GM21786 (cell line): ENCODE data around the gene NEGR1.
A peak's percentile ranks its signal among the peaks of the same experiment; 100 is the strongest.

Experiments
- ATAC-seq: cut with Tn5 transposase; IDR thresholded peaks from one replicate; pipeline ENCODE4 v1.9.1; 2021; ENCODE audit not compliant: unreplicated experiment

Gene NEGR1

DNA sequence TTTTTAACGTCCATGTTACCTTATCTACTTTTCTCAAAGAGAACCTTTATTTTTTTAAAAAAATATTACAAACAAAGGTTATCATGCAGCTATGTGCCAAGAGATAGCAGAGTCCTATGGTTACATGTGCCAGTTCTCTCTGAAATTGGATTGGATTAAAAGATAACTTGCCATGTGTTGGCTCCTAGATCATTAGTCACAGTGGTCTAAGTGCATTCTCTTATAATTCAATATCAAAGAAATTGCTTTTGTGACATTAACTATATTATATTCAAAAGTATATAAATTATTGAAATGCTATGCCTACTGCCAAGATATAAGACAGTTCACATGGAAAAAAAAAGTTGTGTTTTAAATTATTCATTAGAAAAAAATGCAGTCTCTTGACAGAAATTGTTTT, 494.2 kb downstream of the NEGR1 start:
- no peak for ATAC-seq

DNA sequence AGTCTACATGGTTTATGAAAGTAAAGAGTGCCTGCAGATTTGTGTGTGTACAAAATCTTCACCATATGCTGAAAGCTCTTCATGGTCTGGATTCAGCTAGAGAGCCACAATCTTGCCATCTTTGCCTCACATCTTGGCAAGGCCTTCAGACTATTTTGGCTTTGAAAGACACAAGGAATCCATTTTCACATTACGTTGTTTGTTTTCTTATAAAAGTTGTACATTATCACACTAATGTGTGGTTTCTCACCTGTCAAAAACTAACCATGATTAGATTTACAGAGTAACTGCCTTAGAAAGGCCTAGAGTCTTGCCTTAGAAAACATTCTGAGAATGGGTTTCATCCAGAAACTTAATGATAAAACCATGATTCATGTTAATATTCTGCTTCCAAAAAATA, 494.6 kb downstream of the NEGR1 start:
- ATAC-seq: no peak

DNA sequence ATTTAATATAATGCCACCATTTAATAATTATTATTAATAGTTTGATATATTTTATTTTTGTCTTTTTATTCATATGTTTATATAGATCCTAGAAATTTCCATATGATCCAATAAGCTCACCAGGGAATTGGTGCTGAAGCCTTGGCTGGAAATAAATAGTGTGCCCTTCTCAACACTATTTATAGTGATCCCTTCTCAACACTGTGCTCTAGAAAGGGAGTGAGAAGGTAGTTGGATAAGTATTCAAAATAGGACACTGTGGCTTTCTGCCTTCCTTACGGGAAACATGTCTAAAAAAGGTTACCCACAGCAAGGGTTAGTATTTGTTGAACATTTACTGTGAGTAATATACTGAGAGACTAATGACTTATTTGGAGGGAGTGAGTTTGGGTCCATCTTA, 496.1 kb downstream of the NEGR1 start:
- no peak for ATAC-seq

DNA sequence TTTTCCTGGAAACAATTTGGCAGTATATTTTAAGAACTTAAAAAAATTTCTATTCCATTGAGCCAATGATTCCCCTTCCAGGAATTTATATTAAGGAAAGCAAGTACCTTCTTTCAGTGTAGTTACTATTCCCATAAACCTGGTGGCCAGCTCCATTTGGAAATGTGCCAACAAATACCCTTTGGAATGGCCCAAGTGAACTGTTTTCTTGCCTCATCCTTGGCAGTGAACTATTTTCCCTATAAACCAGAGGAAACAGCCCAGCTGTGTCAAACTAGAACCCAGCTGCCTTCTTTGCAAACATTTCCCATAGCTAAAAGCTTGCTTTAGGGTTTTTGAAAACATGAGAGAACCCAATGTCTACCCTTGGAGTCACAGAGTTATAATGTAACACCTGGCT, 496.9 kb downstream of the NEGR1 start:
- ATAC-seq: no peak

DNA sequence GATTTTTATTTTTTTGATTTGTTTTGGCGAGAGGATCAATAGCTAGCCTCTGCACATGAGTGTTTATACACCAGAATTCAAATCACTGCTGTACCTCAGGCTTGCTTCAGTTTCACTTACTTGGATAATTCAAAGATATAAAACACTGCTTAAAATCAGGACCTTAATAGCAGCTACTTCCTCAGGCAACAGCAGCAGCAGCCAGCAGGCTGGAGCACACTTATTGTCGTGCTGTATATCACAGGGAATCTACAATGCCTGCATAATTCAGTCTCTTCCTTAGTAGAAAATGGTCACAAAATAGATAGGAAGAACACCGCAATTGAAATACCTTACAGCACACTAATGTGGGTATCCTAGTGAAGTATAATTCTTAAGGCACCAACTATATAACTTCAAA, 497.3 kb downstream of the NEGR1 start:
- no peak for ATAC-seq

DNA sequence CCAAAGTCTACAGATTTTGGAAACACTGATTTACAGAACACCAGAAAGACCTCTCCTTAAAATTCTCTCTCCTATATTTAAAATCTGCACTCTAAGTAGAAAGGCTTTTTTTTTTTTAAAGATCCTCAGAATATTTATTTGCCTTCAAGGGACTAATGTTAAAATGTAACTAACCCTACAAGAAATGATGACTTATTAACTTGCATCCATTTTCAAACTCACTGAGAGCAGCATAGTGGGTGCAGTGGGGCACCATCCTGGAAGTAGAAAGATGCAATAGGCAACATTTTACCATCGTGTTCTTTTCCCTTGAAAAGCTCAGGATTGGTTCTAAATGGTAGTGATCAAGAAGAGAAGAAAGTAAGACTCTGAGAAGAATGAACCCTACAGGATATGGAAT, 498.1 kb downstream of the NEGR1 start:
- no peak for ATAC-seq

DNA sequence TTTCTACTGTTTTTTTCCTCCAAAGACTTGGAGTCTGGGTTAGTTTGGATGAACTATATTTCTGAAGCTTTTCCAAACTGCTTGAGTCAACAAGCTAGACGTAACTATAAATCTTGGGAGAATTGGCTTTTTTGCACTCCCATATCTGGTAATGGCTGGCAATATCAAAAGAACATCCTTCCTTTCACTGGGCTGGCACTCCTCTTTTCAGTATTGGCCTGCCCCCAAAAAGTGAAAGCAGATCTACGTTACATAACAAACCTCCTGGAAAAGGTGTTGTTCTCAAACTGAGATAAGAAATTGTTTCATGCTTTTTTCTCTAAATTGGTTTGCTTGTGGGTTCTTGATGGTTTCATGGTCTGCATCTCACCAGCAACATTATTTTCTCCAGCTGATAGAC, 499.3 kb downstream of the NEGR1 start:
- no peak for ATAC-seq

DNA sequence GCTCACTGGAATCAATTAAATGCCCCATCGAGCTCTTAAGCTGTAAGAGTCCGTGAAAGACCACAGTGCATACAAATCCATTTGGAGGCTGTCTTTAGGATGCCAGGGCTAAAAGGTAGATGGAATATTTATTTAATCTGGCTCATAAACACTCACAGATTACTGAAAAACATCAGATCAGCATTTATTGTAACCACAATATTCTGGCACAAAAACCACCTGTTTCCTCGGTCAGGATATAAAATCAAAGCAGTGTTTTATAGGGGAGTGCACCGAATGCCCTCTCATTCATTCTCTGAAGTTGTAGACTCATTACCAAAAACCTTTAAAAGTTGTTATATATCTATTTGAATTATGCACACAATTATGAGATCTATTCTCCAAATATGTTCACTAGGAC, 500.9 kb downstream of the NEGR1 start:
- ATAC-seq: no peak

DNA sequence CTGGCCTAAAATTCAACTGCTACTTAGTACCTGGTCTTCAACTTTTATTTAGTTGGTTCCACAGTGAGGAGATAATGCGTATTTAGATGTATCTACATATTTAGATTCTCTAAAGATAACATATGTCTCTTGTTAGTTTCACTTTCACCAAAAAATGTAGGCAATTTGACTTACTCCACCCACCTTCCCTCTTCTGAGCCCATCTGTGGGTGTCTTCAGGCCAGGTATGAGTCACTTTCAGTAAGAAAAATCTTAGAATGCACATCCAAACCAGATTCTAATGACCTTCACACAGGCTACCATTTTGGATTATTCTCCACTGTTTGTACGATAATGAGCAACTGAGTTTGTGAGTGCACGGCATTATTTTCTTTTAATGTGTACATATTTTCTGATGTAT, 501.7 kb downstream of the NEGR1 start:
- peak; percentile 54 for ATAC-seq

DNA sequence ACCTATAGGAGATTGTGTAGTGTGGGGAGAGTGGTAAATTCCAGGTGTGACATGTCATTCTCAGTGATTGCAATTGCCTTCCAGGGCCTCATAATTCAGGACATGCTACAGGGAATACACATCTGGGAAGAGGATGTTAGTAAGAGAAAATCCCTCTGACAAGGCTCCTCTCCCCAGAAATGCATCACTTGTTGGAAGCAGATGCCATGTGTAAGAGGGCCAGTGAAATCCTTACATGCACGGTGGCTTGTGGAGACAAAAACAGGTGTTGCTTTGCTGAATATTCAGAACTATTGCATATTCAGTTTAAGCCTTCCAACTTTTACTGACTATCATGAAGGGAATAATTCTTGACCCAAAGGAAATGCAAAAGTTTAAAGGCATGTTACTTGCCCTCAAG, 503.4 kb downstream of the NEGR1 start:
- no peak for ATAC-seq

DNA sequence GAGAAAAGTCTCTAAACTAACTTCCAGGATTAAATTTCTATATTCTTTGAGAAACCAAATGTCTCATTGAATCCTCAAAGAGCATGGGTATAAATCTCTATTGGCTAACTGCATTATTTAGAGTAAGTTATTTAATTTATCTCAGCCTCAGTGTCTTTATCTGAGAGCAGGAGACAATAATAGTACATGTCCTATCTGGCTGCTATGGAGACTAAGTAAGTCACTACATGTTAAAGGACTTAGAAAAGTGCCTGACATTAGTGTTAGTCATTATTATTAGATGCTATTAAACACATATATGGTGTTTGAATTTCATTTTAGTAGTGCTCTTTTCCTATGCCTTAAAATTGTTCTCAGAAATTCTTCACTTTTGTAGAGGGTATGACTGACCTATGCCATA, 505.2 kb downstream of the NEGR1 start:
- no peak for ATAC-seq

DNA sequence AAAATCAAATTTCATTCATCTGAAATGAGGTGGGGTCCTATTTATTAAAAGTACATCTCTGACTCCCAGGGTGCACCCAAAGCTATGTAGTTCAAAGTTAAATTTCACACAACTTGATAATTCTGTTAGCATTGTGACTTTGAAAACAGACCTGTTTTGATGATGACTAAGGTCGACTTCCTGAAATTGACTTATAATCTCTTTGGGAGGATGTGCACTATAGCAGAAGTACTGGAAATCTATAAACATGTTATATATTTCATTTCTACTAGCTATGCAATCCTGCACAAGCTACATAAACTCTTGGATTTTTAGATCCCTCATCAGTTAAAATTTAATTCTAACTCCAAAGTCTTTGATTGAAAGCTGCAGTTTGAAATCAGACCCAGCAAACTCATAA, 507.6 kb downstream of the NEGR1 start:
- ATAC-seq: no peak

DNA sequence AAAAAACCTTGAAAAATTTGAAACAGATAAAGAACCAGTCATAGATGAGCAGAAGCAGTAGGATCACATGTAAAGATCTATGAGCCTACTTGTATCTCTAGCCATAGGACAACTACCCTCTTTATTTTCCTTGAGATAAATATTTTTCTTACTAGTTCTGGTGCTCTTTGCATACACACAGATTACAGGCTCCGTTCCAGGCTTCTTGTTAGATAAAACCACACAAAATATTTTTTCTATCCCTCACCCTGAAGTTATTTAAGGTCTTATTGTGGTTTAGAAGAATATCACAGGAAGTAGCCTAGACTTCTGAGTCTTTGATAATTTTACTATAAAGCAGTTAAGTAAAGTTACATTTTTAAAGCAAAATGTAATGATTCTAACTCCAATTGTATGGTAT, 512.2 kb downstream of the NEGR1 start:
- ATAC-seq: no peak

DNA sequence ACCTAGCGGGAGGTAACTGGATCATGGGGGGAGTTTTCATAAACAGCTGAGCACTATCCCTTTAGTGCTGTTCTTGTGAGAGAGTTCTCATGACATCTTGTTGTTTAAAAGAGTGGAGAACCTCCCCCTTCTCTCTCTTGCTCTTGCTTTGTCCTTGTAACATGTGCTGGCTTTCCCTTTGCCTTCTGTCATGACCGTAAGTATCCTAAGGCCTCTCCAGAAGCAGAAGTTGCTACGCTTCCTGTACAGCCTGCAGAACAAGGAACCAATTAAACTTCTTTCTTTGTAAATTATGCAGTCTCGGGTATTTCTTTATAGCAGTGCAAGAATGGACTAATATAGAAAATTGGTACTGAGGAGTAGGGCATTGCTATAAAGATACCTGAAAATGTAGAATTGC, 515.6 kb downstream of the NEGR1 start:
- ATAC-seq: no peak

DNA sequence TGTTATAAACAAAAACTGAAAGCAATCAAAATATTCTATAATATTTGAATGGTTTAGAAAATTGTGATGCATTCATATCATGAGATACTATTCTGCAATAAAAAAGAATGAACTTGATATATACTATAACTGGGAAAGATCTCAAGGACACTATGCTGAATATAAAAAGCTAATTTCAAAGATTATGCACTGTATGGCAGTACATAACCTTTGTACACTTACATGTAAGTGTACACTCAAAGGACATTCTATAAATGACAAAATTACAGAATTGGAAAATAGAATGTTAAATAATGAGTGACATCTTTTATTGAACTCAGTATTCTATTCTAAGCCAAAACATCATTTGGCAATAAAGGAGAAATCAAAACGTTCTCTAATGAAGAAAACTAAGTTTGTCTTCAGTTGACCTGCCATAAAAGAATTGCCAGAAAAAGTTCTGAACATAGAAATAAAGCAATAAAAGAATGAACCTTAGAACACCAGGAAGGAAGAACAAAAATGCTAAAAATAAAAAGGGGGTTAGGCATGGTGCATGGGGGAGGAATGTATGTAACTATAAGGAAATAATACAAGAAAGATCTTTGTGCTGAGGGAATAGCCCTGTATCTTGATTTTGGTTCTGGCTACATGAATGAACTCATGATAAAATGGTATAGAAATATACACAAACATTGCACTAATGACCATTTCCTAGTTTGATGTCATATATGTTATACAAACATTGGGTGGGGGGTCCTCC, 519.7 kb downstream of the NEGR1 start:
- no peak for ATAC-seq

DNA sequence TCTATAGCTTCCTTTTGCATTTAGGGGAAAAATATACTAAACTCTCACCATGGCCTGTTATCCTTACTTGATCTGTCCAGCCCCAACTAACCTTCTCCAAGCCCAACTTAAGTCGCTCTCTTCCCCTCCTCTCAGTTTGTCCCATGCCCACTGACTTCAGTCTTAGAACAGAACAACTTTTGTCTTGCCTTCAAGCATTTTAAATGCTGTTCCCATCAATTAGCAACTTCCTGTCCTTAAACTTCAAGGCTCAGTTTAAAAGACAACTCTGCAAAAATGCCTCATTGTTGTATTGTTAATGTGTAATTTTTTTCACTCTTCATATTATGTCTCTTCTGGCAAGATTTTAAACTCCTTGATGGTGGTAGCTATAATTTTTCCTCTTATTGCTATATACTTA, 526.9 kb downstream of the NEGR1 start:
- ATAC-seq: no peak

DNA sequence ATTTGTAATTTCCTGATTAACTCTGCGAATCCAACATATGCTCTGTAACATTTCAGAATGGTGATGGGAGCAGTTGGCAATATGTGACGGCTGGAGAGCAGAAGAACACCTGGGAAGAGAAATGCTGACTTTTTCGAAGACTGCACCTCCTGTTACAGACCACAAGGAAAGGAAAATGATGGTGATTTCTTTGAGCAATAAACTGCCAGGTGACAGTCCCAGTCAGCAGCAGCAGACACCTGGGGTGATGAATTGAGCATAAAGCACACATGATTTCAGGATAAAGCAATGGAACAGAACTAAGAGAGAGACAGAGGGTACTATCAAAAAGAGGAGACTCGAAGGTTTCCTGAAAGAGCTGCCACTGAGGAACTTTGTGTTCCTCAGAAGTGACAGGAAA, 528.6 kb downstream of the NEGR1 start:
- ATAC-seq: no peak

DNA sequence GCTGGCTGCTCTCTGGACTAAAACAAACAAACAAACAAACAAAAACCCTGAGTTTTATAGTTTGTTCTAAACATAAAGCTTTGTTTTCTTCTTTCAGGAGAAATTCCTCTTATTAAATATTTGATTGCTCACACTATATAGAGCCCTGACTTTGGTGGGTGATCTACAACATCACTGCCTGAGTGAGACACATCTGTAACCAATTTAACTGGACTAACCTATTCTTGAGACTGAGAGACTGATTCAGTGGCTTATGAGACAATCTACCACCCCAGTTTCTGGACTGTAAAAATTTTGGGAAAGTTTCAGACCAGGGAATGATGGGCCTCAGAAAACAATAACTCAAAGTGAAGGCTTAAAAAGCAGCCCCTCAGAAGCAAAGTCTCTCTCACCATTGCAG, 537.0 kb downstream of the NEGR1 start:
- ATAC-seq: no peak

DNA sequence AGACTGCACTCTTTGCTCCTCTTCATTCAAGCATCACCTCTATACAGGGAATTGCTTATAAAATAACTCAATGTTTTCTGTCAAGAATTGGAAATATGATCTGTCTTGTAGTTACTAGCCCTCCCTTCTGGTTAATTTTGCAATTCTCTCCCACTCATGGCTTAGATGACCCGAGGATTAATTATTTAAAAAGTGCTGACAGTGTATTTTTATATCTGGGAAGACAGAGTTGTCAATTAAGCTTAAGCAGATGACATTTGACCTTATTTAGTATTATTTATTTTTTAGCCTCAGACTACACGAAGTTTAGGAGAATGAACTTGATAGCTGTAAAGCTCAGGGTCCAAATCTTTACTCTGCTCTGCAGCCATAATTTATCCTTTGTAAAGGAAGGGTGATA, 538.5 kb downstream of the NEGR1 start:
- no peak for ATAC-seq

DNA sequence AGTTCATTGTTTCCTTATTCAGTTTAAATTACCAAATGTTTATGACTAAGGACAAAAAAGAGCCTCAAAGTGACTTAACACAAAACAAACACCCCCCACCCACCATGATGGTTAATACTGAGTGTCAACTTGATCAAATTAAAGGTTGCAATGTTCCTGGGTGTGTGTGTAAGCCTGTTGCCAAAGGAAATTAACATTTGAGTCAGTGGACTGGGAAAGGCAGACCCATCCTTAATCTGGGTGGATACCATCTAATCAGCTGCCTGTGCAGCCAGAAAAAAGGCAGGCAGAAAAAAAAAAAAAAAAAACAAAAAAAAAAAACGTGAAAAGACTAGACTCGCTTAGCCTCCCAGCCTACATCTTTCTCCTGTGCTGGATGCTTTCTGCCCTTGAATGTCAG, 543.4 kb downstream of the NEGR1 start:
- no peak for ATAC-seq

DNA sequence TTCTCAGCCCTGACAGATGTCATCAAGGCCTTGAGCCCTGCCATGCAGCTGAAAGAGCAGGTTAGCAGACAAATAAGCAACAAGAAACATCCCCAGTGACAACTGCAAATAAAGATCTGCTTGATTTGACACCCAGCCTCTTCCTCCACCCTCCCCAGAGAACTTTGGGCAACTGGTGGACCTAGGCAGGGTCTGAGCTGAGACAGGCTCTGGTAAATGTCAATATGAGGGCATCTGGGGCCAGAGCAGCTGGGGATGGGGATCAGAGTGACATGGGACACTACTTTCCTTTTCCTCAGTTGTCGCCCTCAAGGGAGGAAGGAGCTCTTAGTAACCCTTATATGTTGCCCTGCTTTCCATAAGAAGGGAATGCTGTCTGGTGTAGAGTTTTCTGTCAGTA, 544.1 kb downstream of the NEGR1 start:
- ATAC-seq: no peak

DNA sequence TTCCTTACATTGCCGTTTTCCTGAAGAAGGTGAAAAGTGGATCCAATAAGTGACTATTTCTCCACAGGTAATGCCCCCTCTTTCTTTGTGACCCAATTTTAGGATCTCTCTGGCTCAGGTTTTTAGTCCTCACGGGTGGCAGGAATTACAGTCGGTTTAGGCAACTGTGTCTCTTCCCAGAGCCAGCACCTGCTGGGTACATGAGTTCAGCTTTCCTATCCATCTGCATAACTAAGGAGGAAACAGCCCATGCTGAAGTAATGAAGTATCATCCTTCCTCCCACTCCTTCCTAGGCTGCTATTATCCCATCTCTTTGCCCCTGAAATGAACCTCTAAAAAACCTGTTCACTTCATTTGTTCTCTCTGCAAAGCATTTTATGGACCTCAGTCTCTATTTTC, 544.6 kb downstream of the NEGR1 start:
- no peak for ATAC-seq

DNA sequence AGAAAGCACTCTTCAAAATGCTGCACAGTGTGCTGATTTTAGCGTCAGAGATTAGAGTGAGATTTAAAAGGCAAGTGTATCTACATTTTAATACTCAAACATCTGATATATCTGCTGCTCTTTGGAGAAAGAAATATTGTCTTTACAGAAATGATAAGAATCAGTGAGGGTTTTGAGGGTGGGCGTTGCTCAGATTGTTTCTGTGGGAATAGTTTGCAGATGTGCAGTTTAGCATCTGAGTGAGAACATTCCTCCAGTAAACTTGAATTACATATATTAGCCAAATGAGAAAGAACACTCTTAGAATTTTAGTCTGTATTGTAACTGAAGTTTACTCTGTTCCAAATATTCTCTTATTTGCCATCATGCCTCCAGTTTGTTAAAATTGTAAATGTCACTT, 549.2 kb downstream of the NEGR1 start:
- no peak for ATAC-seq

DNA sequence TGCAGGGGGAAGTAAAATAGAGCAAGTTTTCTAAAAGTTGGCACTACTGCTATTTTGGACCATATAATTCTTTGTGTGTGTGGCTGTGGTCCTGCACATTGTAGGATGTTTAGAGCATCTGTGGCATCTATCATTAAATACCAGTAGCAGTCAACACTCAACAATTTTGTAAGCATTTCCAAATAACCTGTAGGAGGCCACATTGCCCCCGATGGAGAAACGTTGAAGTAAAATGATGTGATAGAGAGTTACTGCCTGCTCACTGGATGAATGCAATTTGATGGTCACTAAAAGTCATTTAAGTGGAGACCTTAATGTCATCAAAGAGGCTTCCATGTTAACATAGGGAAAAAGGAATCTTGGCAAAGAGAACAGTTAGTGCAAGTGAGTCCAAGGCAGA, 560.8 kb downstream of the NEGR1 start:
- no peak for ATAC-seq
